SHP77 treated with DMSO at 0.1 percent for 48 hours (cell line): ENCODE data around the gene FSIP1.
A peak's percentile ranks its signal among the peaks of the same experiment; 100 is the strongest.

ENCODE experiments used
- DNase-seq: peaks from one replicate; lab custom pipeline; 2025; lab: John Stamatoyannopoulos, UW

FSIP1 gene

DNA sequence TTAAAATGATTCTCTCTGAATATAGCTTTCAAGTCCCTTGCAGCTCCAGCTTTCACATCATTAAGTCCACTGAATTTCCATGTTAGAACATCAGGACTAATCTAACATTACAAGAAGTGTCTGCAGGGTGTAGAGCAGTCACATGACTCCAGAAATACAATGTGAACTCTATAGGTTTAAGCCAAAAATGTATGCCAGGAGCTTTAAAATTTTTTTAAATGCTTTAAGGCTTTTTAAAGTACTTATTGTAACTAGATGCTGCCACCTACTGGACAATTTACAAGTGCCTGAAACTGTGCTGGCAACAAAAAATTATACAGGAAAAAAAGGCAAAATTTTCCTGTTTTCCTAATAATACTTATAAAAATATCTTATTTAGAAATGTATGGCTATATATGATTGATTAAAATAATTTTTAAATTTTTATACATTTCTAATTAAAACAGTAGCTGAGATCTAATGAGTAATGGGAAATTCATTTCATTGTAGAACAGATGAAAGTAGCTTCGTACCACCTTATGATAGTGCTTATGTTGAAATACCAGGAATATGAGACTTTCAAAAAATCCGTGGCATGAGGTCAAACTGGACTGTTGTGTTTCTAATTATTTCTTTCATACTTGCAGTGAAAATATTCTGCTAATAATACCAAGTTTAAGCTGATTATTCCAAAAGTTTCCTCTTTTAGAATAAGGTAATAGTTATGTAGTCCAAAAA, 25.7 kb downstream of the FSIP1 start:
- DNase-seq, result peak; percentile 31

- no peak for DNase-seq
Observed at GRCh38 chr15:39752991-39753390, 29.6 kb downstream of the FSIP1 start.

- no peak for DNase-seq
Observed at GRCh38 chr15:39752246-39752645, 30.4 kb downstream of the FSIP1 start.

GRCh38 chr15:39748276-39748675, 34.4 kb downstream of the FSIP1 start:
- DNase-seq, result no peak

GRCh38 chr15:39747326-39747725, 35.3 kb downstream of the FSIP1 start:
- no peak for DNase-seq

DNA sequence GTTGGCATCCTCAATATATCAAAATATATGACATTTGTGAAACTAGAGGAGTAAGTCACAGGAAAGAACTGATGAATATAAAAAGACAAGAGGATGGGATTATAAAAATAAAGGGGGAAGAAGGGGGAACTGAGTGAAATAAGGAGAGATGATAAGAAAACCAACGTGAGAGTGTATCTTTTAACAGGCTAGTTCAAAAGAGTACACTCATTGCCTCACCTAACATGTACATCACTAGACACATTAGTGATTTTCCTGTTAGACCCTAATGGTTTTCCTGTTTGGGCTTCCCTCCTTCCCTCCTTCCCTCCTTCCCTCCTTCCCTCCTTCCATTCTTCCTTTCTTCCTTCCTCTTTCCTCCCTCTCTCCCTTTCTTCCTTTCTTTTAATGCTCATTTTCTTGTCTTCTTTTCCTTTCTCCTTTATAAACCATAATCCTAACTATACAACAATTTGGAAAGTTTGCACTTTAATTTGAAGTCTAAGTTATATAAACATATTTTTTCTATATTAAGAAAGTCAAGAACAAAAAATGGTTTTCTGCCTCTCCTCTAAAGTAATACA, 35.8 kb downstream of the FSIP1 start:
- DNase-seq, result no peak

GRCh38 chr15:39746176-39746575, 36.5 kb downstream of the FSIP1 start:
- DNase-seq, result no peak

DNA sequence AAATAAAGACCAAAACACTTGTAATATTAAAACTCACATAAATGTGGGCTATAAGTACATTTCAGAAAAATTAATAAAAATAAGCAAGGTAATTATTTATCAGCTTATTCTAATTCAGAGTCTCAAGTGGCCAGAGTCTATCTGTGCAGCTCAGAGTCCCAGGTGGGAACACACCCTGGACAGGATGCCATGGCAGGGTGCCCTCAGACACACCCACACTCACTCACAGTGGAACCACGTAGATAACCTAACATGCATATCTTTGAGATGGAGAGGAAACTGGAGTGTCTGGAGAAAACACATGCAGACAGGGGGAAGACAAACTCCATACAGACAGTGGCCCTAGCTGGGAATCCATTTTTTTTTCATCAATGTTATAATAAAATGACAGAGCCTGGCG, 37.2 kb downstream of the FSIP1 start:
- DNase-seq, result no peak

- no peak for DNase-seq
Observed at GRCh38 chr15:39744334-39745103, 38.1 kb downstream of the FSIP1 start.

- no peak for DNase-seq
Observed at GRCh38 chr15:39743611-39744010, 39.0 kb downstream of the FSIP1 start.

- no peak for DNase-seq
Observed at GRCh38 chr15:39741258-39741657, 41.4 kb downstream of the FSIP1 start.

- DNase-seq, result no peak
Observed at GRCh38 chr15:39738998-39739397, 43.6 kb downstream of the FSIP1 start.

- DNase-seq, result no peak
Observed at GRCh38 chr15:39737196-39737550, 45.5 kb downstream of the FSIP1 start.

GRCh38 chr15:39736412-39737195, 46.0 kb downstream of the FSIP1 start:
- no peak for DNase-seq

- DNase-seq, result no peak
Observed at GRCh38 chr15:39735120-39735717, 47.4 kb downstream of the FSIP1 start.

- DNase-seq, result no peak
Observed at GRCh38 chr15:39731266-39731665, 51.4 kb downstream of the FSIP1 start.

DNA sequence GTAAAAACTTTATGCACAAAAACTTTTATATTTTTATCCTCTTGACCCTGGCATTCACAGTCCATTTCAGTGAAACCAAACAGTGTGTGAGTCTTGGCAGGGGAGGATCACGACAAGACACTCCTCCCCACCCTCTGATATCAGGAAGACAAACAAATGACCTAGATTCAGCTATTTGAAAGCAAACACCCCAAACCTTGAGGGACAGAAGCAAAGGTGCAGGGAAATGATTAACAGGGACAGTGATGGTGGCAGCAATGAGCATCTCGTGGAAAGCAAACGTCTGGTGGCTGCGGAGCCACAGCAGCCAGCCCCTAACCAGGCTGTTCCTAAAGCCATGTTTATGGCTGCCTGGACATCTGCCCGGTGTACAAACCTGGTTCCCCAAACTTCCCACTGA, 52.1 kb downstream of the FSIP1 start:
- no peak for DNase-seq

GRCh38 chr15:39729500-39729899, 53.1 kb downstream of the FSIP1 start:
- no peak for DNase-seq

DNA sequence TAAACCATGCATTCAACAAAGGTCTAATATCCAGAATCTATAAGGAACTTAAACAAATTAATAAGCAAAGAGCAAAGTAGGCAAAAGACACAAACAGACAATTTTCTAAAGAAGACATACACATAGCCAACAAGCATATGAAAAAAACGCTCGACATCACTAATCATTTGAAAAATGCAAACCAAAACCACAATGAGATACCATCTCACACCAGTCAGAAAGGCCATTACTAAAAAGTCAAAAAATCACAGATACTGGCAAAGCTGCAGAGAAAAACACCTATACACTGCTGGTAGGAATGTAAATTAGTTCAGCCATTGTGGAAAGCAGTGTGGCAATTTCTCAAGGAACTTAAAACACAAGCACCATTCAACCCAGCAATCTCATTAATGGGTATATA, 53.8 kb downstream of the FSIP1 start:
- no peak for DNase-seq

DNA sequence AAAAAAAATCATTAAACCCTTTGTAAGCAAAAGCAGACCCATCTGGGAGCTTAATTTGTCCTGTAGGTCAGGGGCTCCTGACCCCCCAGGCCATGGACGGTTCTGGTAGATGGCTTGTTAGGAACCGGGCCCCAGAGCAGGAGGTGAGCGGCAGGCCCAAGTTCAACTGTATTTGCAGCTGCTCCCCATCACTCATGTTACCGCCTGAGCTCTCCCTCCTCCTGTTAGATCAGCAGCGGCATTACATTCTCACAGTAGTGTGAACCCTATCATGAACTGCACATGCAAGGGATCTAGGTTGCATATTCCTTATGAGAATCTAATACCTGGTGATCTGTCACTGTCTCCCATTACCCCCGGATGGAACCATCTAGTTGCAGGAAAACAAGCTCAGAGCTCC, 60.7 kb downstream of the FSIP1 start:
- DNase-seq, result no peak

DNA sequence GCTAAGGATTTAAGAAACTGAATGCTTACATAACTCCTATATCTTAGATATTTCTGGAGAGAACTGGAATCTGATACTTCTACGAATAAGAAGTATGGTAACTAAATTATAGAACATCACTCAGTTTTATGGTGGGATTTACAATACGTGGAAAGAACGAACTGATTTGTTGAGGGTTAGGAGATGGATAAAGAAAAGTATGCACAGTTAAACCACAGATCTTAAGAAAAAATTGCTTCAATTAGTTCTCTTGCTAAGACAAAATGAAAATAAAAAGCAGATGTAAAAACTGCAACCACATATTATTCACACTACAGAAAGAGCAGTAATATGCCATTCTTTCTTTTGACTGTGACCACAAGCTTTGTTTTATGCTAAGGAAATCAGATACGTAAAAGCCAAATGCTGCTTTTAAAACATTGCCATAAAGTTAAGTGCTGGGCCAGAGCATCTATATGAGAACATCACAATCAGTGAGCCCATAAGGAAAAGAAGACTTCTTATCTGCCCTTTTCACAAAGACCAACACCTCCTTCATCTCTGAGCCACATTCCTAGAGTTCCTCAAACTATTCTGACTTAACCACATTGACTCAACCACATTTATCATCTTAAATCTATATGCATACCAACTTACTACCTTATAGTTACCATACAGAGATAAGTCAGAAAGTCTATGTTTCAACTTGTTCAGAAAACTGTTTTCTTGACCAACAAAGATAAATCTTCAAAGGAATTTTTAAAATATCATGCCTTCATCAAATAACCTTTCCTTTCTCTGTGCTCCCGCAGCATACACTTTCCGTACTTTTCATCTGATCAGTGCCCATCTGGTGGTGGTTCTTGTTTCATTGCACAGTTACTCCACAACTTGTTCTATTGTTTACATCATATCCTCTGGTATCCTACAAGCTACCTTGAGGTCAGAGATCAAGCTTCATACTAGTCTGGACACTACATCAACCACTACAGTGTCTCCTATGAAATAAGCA, 61.7 kb downstream of the FSIP1 start:
- no peak for DNase-seq
